Measurements from ENCODE around the gene WSCD1. TPM values are rescaled to one million over a fixed set of nuclear protein-coding genes. Genes with fewer than 3 reads are reported as not detected.

The WSCD1 gene
- total RNA-seq, 1 experiment from 2014 or later = 0.45 TPM

GRCh38 chr17:6163612-6164333, 93.6 kb downstream of the WSCD1 start:
- Mint-ChIP-seq H3K9me3 (ENCODE audit: low read depth, unreplicated experiment) (no peaks in the 10 kb centered on the region), H3K27ac (ENCODE audit: unreplicated experiment) (no peak overlapping the region), H3K4me3 (ENCODE audit: low read depth, unreplicated experiment) (no peak overlapping the region), H3K36me3 (ENCODE audit: insufficient read depth, unreplicated experiment) (no peaks in the 10 kb centered on the region), H3K4me1 (ENCODE audit: low read depth, unreplicated experiment) (no peaks in the 10 kb centered on the region), H3K27me3 (ENCODE audit: unreplicated experiment) (peaks cover 88% of the 10 kb centered on the region)
- no TSS peak for BruUV-seq (replicated peaks)
- CTCF ChIA-PET = no interaction called here
- DNase-seq = no peak
- no peak for TF ChIP-seq CTCF (IDR thresholded peaks at IDR 0.05; ENCODE audit: unreplicated experiment)
- intact Hi-C loops (cut with micrococcal nuclease; ENCODE audit: unreplicated experiment) = no loop called here

GRCh38 chr17:6164996-6165395, 94.8 kb downstream of the WSCD1 start:
- H3K27ac Mint-ChIP-seq (ENCODE audit: unreplicated experiment) = no peak overlapping the region
- no TSS peak for BruUV-seq (replicated peaks)

GRCh38 chr17:6165806-6166205, 95.6 kb downstream of the WSCD1 start:
- BruUV-seq (replicated peaks) = no TSS peak

More at GRCh38 chr17:6164996-6165395, 94.8 kb downstream of the WSCD1 start:
- Mint-ChIP-seq H3K27me3 (ENCODE audit: unreplicated experiment) (peaks cover 88% of the 10 kb centered on the region), H3K4me1 (ENCODE audit: low read depth, unreplicated experiment) (no peaks in the 10 kb centered on the region), H3K4me3 (ENCODE audit: low read depth, unreplicated experiment) (no peak overlapping the region), H3K36me3 (ENCODE audit: insufficient read depth, unreplicated experiment) (no peaks in the 10 kb centered on the region), H3K9me3 (ENCODE audit: low read depth, unreplicated experiment) (no peaks in the 10 kb centered on the region)
- TF ChIP-seq CTCF (IDR thresholded peaks at IDR 0.05; ENCODE audit: unreplicated experiment) = no peak
- intact Hi-C loops (cut with micrococcal nuclease; ENCODE audit: unreplicated experiment) = no loop called here
- no peak for DNase-seq
- CTCF ChIA-PET = no interaction called here

GRCh38 chr17:6166492-6167179, 96.5 kb downstream of the WSCD1 start:
- DNase-seq = no peak
- H3K27me3 Mint-ChIP-seq (ENCODE audit: unreplicated experiment) = peaks cover 92% of the 10 kb centered on the region
- no peak overlapping the region for H3K4me3 Mint-ChIP-seq (ENCODE audit: low read depth, unreplicated experiment)
- no peak overlapping the region for H3K27ac Mint-ChIP-seq (ENCODE audit: unreplicated experiment)
- intact Hi-C loops (cut with micrococcal nuclease; ENCODE audit: unreplicated experiment) = no loop called here
- BruUV-seq (replicated peaks) = no TSS peak
- H3K4me1 Mint-ChIP-seq (ENCODE audit: low read depth, unreplicated experiment) = no peaks in the 10 kb centered on the region
- H3K36me3 Mint-ChIP-seq (ENCODE audit: insufficient read depth, unreplicated experiment) = no peaks in the 10 kb centered on the region
- no peak for TF ChIP-seq CTCF (IDR thresholded peaks at IDR 0.05; ENCODE audit: unreplicated experiment)
- CTCF ChIA-PET = no interaction called here
- H3K9me3 Mint-ChIP-seq (ENCODE audit: low read depth, unreplicated experiment) = no peaks in the 10 kb centered on the region

More at GRCh38 chr17:6165806-6166205, 95.6 kb downstream of the WSCD1 start:
- Mint-ChIP-seq H3K36me3 (ENCODE audit: insufficient read depth, unreplicated experiment) (no peaks in the 10 kb centered on the region), H3K9me3 (ENCODE audit: low read depth, unreplicated experiment) (no peaks in the 10 kb centered on the region), H3K27ac (ENCODE audit: unreplicated experiment) (no peak overlapping the region), H3K4me1 (ENCODE audit: low read depth, unreplicated experiment) (no peaks in the 10 kb centered on the region), H3K27me3 (ENCODE audit: unreplicated experiment) (peaks cover 88% of the 10 kb centered on the region), H3K4me3 (ENCODE audit: low read depth, unreplicated experiment) (no peak overlapping the region)
- no peak for TF ChIP-seq CTCF (IDR thresholded peaks at IDR 0.05; ENCODE audit: unreplicated experiment)
- no peak for DNase-seq
- CTCF ChIA-PET = no interaction called here
- intact Hi-C loops (cut with micrococcal nuclease; ENCODE audit: unreplicated experiment) = no loop called here

Data from Calu3 (cell line).